Skeletal muscle satellite cell (primary cell): ENCODE results near the gene TXLNB.

ENCODE experiments used
- H3K27me3 ChIP-seq: 2 replicates; pipeline ENCODE4 v1.7.0; 2013; ENCODE audit warnings: low read length; ENCODE audit not compliant: control insufficient read depth, insufficient read depth
- H3K36me3 ChIP-seq: 2 replicates; pipeline ENCODE4 v1.7.0; 2013; ENCODE audit warnings: mild to moderate bottlenecking, control low read depth, low read length; ENCODE audit not compliant: insufficient read depth
- H3K4me1 ChIP-seq: 2 replicates; pipeline ENCODE4 v1.7.0; 2013; ENCODE audit warnings: low read length; ENCODE audit not compliant: control insufficient read depth, insufficient read depth
- H3K4me2 ChIP-seq: 2 replicates; pipeline ENCODE4 v1.7.0; 2013; ENCODE audit warnings: mild to moderate bottlenecking, low read length
- H3K4me3 ChIP-seq: 2 replicates; pipeline ENCODE4 v1.7.0; 2013; ENCODE audit warnings: low read length
- H3K9ac ChIP-seq: 2 replicates; pipeline ENCODE4 v1.7.0; 2013; ENCODE audit warnings: mild to moderate bottlenecking, low read depth, low read length, moderate library complexity
- H3K9me3 ChIP-seq: replicated peaks from 2 replicates; pipeline ENCODE4 v1.7.0; 2013; ENCODE audit warnings: mild to moderate bottlenecking, control low read depth, low read length

The TXLNB gene

DNA sequence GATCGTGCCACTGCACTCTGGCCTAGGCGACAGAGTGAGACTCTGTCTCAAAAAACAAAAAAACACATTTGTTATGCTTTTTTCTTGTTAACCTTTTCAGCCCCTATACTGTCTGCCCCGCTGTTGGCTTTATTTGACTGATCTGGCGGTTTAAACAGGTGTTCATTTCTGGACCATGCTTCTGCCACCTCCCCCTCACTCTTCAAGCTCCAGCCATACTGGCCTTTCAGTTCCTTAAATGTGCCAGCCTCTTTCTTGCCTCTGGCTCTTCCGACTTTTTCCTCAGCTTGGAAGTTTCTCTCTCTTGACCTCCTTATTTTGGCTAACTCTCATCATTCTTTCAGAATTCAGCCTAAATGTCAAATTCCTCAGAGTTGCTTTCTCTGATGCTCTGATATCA is 35.2 kb upstream of the TXLNB start:
- no peak overlapping the region for H3K9ac ChIP-seq
- H3K27me3 ChIP-seq, result no peaks in the 10 kb centered on the region
- no peak overlapping the region for H3K4me3 ChIP-seq
- no peaks in the 10 kb centered on the region for H3K9me3 ChIP-seq
- H3K4me1 ChIP-seq, result peaks cover 12% of the 10 kb centered on the region
- no peaks in the 10 kb centered on the region for H3K36me3 ChIP-seq
- H3K4me2 ChIP-seq, result no peak overlapping the region

- H3K36me3 ChIP-seq, result no peaks in the 10 kb centered on the region
- H3K4me3 ChIP-seq, result no peak overlapping the region
- H3K9ac ChIP-seq, result no peak overlapping the region
- peaks cover 7% of the 10 kb centered on the region for H3K4me1 ChIP-seq
- no peaks in the 10 kb centered on the region for H3K27me3 ChIP-seq
- no peak overlapping the region for H3K4me2 ChIP-seq
- H3K9me3 ChIP-seq, result no peaks in the 10 kb centered on the region
Measured at GRCh38 chr6:139325686-139326085, 33.9 kb upstream of the TXLNB start.

DNA sequence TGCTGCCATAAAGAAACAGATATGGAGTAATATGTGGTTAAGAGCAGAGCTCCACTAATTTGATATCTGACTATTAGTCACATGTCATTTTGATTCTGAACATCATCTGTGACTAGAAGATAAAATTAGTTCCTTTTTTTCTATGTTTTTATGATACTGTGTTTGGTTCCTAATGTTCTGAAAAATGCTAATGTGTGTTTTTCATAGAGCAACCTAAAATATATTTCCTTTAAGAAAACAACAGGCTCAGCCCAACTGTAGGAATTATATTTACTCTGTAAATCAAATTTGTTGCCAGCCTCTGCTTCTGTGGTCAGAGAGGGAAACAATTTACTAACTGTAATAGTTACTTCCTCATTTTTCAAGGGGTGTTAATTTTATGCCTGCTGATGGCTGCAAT is 33.3 kb upstream of the TXLNB start:
- no peaks in the 10 kb centered on the region for H3K27me3 ChIP-seq
- no peak overlapping the region for H3K4me2 ChIP-seq
- no peak overlapping the region for H3K9ac ChIP-seq
- no peaks in the 10 kb centered on the region for H3K9me3 ChIP-seq
- no peak overlapping the region for H3K4me3 ChIP-seq
- H3K36me3 ChIP-seq, result no peaks in the 10 kb centered on the region
- H3K4me1 ChIP-seq, result peaks cover 6% of the 10 kb centered on the region

- Histone ChIP-seq H3K36me3 (no peaks in the 10 kb centered on the region), H3K4me3 (no peak overlapping the region), H3K27me3 (no peaks in the 10 kb centered on the region), H3K9me3 (no peaks in the 10 kb centered on the region), H3K9ac (no peak overlapping the region), H3K4me2 (no peak overlapping the region), H3K4me1 (peaks cover 6% of the 10 kb centered on the region)
Measured at GRCh38 chr6:139324301-139324555, 32.4 kb upstream of the TXLNB start.

GRCh38 chr6:139323511-139324300 is 31.9 kb upstream of the TXLNB start:
- Histone ChIP-seq H3K36me3 (no peaks in the 10 kb centered on the region), H3K4me2 (peak overlapping the region; percentile 67), H3K4me1 (peaks cover 6% of the 10 kb centered on the region), H3K27me3 (no peaks in the 10 kb centered on the region), H3K4me3 (peak overlapping the region; percentile 4), H3K9me3 (no peaks in the 10 kb centered on the region), H3K9ac (no peak overlapping the region)

- H3K4me3 ChIP-seq, result no peak overlapping the region
- no peaks in the 10 kb centered on the region for H3K36me3 ChIP-seq
- no peak overlapping the region for H3K4me2 ChIP-seq
- no peak overlapping the region for H3K9ac ChIP-seq
- H3K27me3 ChIP-seq, result no peaks in the 10 kb centered on the region
- H3K4me1 ChIP-seq, result peaks cover 6% of the 10 kb centered on the region
- H3K9me3 ChIP-seq, result no peaks in the 10 kb centered on the region
Measured at GRCh38 chr6:139320081-139320480, 28.3 kb upstream of the TXLNB start.

GRCh38 chr6:139316622-139317317 is 25.0 kb upstream of the TXLNB start:
- Histone ChIP-seq H3K9ac (no peak overlapping the region), H3K9me3 (no peaks in the 10 kb centered on the region), H3K4me1 (no peaks in the 10 kb centered on the region), H3K36me3 (no peaks in the 10 kb centered on the region), H3K27me3 (no peaks in the 10 kb centered on the region), H3K4me3 (no peak overlapping the region), H3K4me2 (no peak overlapping the region)

DNA sequence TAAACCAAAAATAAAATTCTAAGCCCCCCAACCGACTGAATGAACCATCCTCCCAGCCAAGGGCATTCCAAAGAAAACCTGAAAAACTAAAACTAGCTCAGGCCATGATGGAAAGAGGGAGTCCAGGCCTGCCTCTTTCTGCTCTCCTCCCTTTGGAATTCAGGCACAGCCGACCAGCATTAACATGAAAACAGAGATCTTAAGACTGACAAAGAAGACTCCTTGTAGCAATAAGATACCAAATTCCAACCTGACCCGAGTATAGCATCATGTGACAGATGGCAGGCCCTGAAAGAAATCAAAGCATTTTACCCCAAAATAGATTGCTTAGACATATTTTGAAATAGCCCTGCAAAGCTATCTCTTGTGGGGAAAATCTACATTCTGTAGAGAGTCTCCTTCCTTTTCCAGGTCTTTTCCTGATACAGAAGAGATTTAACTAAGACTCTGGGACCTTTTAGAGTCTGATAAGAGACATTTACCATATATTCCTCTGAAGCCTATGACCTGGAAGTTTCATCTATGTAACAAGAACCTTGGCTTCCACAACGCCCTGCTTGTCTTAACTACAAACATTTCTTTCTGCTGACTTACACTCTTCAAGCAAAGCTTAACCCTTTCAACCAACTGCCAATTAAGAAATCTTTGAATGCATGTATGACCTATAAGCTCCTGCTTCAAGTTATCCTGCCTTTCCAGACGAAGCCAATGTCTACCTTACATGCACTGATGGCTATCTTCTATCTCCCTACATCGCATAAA is 22.2 kb upstream of the TXLNB start:
- no peaks in the 10 kb centered on the region for H3K27me3 ChIP-seq
- no peak overlapping the region for H3K4me3 ChIP-seq
- H3K4me2 ChIP-seq, result no peak overlapping the region
- H3K4me1 ChIP-seq, result peaks cover 6% of the 10 kb centered on the region
- no peaks in the 10 kb centered on the region for H3K36me3 ChIP-seq
- no peak overlapping the region for H3K9ac ChIP-seq
- H3K9me3 ChIP-seq, result no peaks in the 10 kb centered on the region

- no peak overlapping the region for H3K4me2 ChIP-seq
- H3K4me1 ChIP-seq, result peaks cover 12% of the 10 kb centered on the region
- H3K9ac ChIP-seq, result no peak overlapping the region
- H3K27me3 ChIP-seq, result no peaks in the 10 kb centered on the region
- no peak overlapping the region for H3K4me3 ChIP-seq
- no peaks in the 10 kb centered on the region for H3K9me3 ChIP-seq
- no peaks in the 10 kb centered on the region for H3K36me3 ChIP-seq
Measured at GRCh38 chr6:139313229-139313628, 21.4 kb upstream of the TXLNB start.

DNA sequence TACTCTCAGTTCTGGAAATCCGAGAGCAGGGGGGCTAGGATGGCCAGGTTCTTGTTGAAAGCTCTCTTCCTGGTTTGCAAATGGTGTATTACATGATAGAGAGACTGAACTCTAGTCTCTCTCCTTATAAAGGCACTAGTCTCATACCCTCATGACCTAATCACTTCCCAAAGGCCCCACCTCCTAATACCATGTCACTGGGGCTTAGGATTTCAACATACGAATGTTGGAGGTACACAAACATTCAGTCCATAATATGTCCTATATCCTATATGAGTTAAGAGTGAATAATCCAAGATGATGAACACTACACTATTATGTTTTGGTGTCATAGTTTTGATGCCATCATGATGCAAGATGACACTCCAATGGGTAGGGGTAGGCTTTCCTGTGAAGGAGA is 20.0 kb upstream of the TXLNB start:
- no peak overlapping the region for H3K4me2 ChIP-seq
- no peak overlapping the region for H3K9ac ChIP-seq
- no peaks in the 10 kb centered on the region for H3K27me3 ChIP-seq
- H3K9me3 ChIP-seq, result no peaks in the 10 kb centered on the region
- H3K4me3 ChIP-seq, result no peak overlapping the region
- H3K36me3 ChIP-seq, result no peaks in the 10 kb centered on the region
- peaks cover 12% of the 10 kb centered on the region for H3K4me1 ChIP-seq

GRCh38 chr6:139308936-139309603 is 17.3 kb upstream of the TXLNB start:
- Histone ChIP-seq H3K36me3 (no peaks in the 10 kb centered on the region), H3K9ac (no peak overlapping the region), H3K4me2 (peak overlapping the region; percentile 7), H3K4me1 (peaks cover 12% of the 10 kb centered on the region), H3K27me3 (no peaks in the 10 kb centered on the region), H3K4me3 (no peak overlapping the region), H3K9me3 (no peaks in the 10 kb centered on the region)
